Heart right ventricle (tissue), 16 donors: ENCODE results near the gene CDT1. TPM values are rescaled to one million over a fixed set of nuclear protein-coding genes. Genes with fewer than 3 reads are reported as not detected.

Experiments used
- ATAC-seq, 8 donors: fragments of 200-7000 bp; cut with Tn5 transposase; one replicate each; pipeline ENCODE4 v1.9.1; 2020; ENCODE audit warnings: mild to moderate bottlenecking in 8 of 8, moderate library complexity in 8 of 8, moderate number of reproducible peaks in 1 of 8
- DNase-seq, 2 donors: peaks; one replicate each; pipeline ENCODE4 v3.0.0-alpha.2; 2020
- H3K27ac ChIP-seq, 10 donors: fragments of 200-600 bp; sonication (generic) in 2 of 10; one replicate each; pipeline versions ENCODE4 v1.5.0 to v1.8.0; 2020 to 2022; ENCODE audit warnings: mild to moderate bottlenecking in 3 of 10
- H3K27me3 ChIP-seq, 7 donors: fragments of 200-600 bp; one replicate each; pipeline ENCODE4 v1.8.0; 2021 to 2022; ENCODE audit warnings: mild to moderate bottlenecking in 2 of 7
- H3K36me3 ChIP-seq, 9 donors: fragments of 200-600 bp; sonication (generic) in 1 of 9; one replicate each; pipeline versions ENCODE4 v1.5.0 to v1.8.0; 2020 to 2022; ENCODE audit warnings: mild to moderate bottlenecking in 2 of 9
- H3K4me1 ChIP-seq, 9 donors: fragments of 200-600 bp; sonication (generic) in 1 of 9; one replicate each; pipeline versions ENCODE4 v1.5.0 to v1.8.0; 2020 to 2022; ENCODE audit warnings: mild to moderate bottlenecking in 4 of 9
- H3K4me3 ChIP-seq, 10 donors: fragments of 200-600 bp; sonication (generic) in 2 of 10; one replicate each; pipeline versions ENCODE4 v1.5.0 to v1.8.0; 2020 to 2022; ENCODE audit warnings: mild to moderate bottlenecking in 7 of 10, moderate library complexity in 2 of 10
- H3K9me3 ChIP-seq, 11 donors: fragments of 200-600 bp in 10 of 11; sonication (generic) in 2 of 11; one replicate each; pipeline versions ENCODE4 v1.5.0 to v1.8.0; 2013 to 2022; ENCODE audit warnings: mild to moderate bottlenecking in 2 of 11, control low read depth in 1 of 11, moderate library complexity in 1 of 11
- CTCF ChIP-seq, 9 donors: fragments of 200-600 bp; sonication (generic) in 2 of 9; IDR thresholded peaks; one replicate each; pipeline versions ENCODE4 v1.5.0 to v1.8.0; 2021 to 2022; ENCODE audit warnings: antibody characterized with exemption in 9 of 9, mild to moderate bottlenecking in 5 of 9, moderate library complexity in 1 of 9
- WGBS, 2 donors: extraction: QIAGEN DNeasy Blood & Tissue Kit; methylation state at CpG; one replicate each; pipeline ENCODE4 v1.1.7; 2013; ENCODE audit warnings: inconsistent platforms in 1 of 2; 5-methylcytosine and 5-hydroxymethylcytosine counted together
- intact Hi-C, 10 donors: fragments of 100-400 bp; cut with DNase I; formaldehyde crosslinking; loops; one replicate each; pipeline versions ENCODE4 v1.11.1 to v1.14.2; 2022
- polyA plus RNA-seq, 2 donors: library from polyadenylated mRNA; stranded (reverse); fragments of 200-250 nt; gene quantifications; one replicate each; pipeline ENCODE4 v1.2.3, GENCODE V29; 2013
- total RNA-seq, 10 donors: library from RNA; stranded (reverse); fragmentation: NEBNext Ultra II Directional in 3 of 10; extraction: Animal tissue kit (Norgen Biotek cat#: 25700) in 3 of 10; gene quantifications; one replicate each; pipeline versions ENCODE4 v1.2.1 to v1.2.4, GENCODE V29; 2021 to 2023
- donor health status: Arrhythmogenic right ventricular cardiomyopathy.
- donor health status: ischemic (EF 13 %, LVEDD 7.1; RV severe dilation, severe dysfunction).
- donor health status: healthy with polysubstance abuse.
- donor health status: DM: no; HTN: yes; CAD: no.
- donor health status: DM: no; HTN: no; CAD: no.
- donor health status: ischemic (EF 25% LVEDD 6.9; RV normal size, moderate dysfunction).
- donor health status: ischemic (EF 25% LVEDD 5.7; RV mildly dilated, moderate dysfunction).
- donor health status: healthy.
- donor health status: DM: yes; HTN: yes; CAD: no.
- donor health status: Ischemic cardiomyopathy.
- donor health status: ischemic (EF 35%, LVEDD 5.7; RV mildly dilated, moderate dysfunction).
- donor health status: nonischemic (EF 11% LVEDD 7.7; RV severe dilation, severe dysfunction).
- donor health status: DM: yes; HTN: yes; CAD: no.
- donor health status: PGD.
- donor health status: ischemic (EF 29% LVEDD 5.4; RV normal size, mild dysfunction).
- donor health status: nonischemic (EF 23%, LVEDD 6.1; RV moderate dilation, normal function).

The CDT1 gene
- total and polyA plus RNA-seq, 12 donors: 0.15 to 2.6 (median 0.35) TPM

GRCh38 chr16:88780142-88781062, 23.2 kb upstream of the CDT1 start:
- no peak for TF ChIP-seq CTCF (IDR thresholded peaks at IDR 0.05)
- Histone ChIP-seq H3K36me3 (peaks cover 0 to 6% (median 0%) of the 10 kb centered on the region in 9 donors), H3K4me1 (peaks cover 12 to 66% (median 52%) of the 10 kb centered on the region in 9 donors), H3K4me3 (peak overlapping the region in 1 of 10 donors; percentile 23), H3K9me3 (no peaks in the 10 kb centered on the region), H3K27ac (peak overlapping the region in 3 of 10 donors; percentile 3 to 65 (median 29)), H3K27me3 (peaks cover 0 to 5% (median 0%) of the 10 kb centered on the region in 7 donors)
- WGBS, 2 donors: 81 to 85% methylated on average over 13 of the region's 13 CpGs
- DNase-seq (no peak), ATAC-seq (no peak)
- intact Hi-C loops: loop anchor here in 1 of 10 donors (5.0 kb wide), 1 partner anchor 38 kb away; no protein-coding TSS in a partner anchor

- H3K27me3 ChIP-seq: peaks cover 0 to 5% (median 0%) of the 10 kb centered on the region in 7 donors
- no peak for TF ChIP-seq CTCF (IDR thresholded peaks at IDR 0.05)
- peak in 1 of 2 donors; percentile 37 for DNase-seq
- peaks cover 0 to 4% (median 0%) of the 10 kb centered on the region in 9 donors for H3K36me3 ChIP-seq
- intact Hi-C loops: loop anchor here in 1 of 10 donors (5.0 kb wide), 1 partner anchor 39 kb away; no protein-coding TSS in a partner anchor
- peak overlapping the region in 4 of 10 donors; percentile 4 to 92 (median 28) for H3K27ac ChIP-seq
- H3K9me3 ChIP-seq: no peaks in the 10 kb centered on the region
- H3K4me3 ChIP-seq: peak overlapping the region in 1 of 10 donors; percentile 23
- 78% methylated on average over 28 of the region's 28 CpGs for WGBS, 2 donors
- no peak for ATAC-seq
- peaks cover 12 to 68% (median 52%) of the 10 kb centered on the region in 9 donors for H3K4me1 ChIP-seq
Observed at GRCh38 chr16:88781140-88782077, 22.2 kb upstream of the CDT1 start.

GRCh38 chr16:88782454-88783390, 20.9 kb upstream of the CDT1 start:
- H3K27ac ChIP-seq: peak overlapping the region; percentile 12 to 99 (median 90)
- peaks cover 12 to 63% (median 52%) of the 10 kb centered on the region in 9 donors for H3K4me1 ChIP-seq
- DNase-seq (peak in 1 of 2 donors; percentile 15), ATAC-seq (no peak)
- no peaks in the 10 kb centered on the region for H3K36me3 ChIP-seq
- no peak for TF ChIP-seq CTCF (IDR thresholded peaks at IDR 0.05)
- H3K27me3 ChIP-seq: peaks cover 0 to 5% (median 0%) of the 10 kb centered on the region in 7 donors
- 73 to 74% methylated on average over 16 of the region's 16 CpGs for WGBS, 2 donors
- intact Hi-C loops: loop anchor here in 2 of 10 donors (1.0 to 5.0 kb wide), 2 partner anchors 37 to 40 kb away; no protein-coding TSS in a partner anchor
- H3K4me3 ChIP-seq: peak overlapping the region in 7 of 10 donors; percentile 53 to 83 (median 72)
- no peaks in the 10 kb centered on the region for H3K9me3 ChIP-seq
